GM19468 (cell line): ENCODE results near the gene CEP126.

Experiments used
- ATAC-seq: cut with Tn5 transposase; IDR thresholded peaks from one replicate; pipeline ENCODE4 v1.9.1; 2021; ENCODE audit warnings: mild to moderate bottlenecking, moderate library complexity, moderate number of reproducible peaks; ENCODE audit not compliant: unreplicated experiment; ENCODE audit errors: extremely low read depth

The CEP126 gene

GRCh38 chr11:101914738-101915426, at the start of gene CEP126:
Gene CEP126, plus strand, starts transcription at chr11:101915010. Its CDS starts 275 bp downstream, at chr11:101915285.
- ATAC-seq, result peak; percentile 99

GRCh38 chr11:101866619-101867491, 48.0 kb upstream of the CEP126 start:
- ATAC-seq, result no peak

GRCh38 chr11:101867951-101868350, 46.9 kb upstream of the CEP126 start:
- ATAC-seq, result no peak

- ATAC-seq, result no peak
Measured at GRCh38 chr11:101870510-101870909, 44.3 kb upstream of the CEP126 start.

GRCh38 chr11:101872171-101872882, 42.5 kb upstream of the CEP126 start:
- no peak for ATAC-seq

- ATAC-seq, result no peak
Measured at GRCh38 chr11:101880222-101880621, 34.6 kb upstream of the CEP126 start.

- no peak for ATAC-seq
Measured at GRCh38 chr11:101881586-101881985, 33.2 kb upstream of the CEP126 start.

GRCh38 chr11:101885631-101886030, 29.2 kb upstream of the CEP126 start:
- no peak for ATAC-seq

- no peak for ATAC-seq
Measured at GRCh38 chr11:101889767-101890166, 25.0 kb upstream of the CEP126 start.

- no peak for ATAC-seq
Measured at GRCh38 chr11:101894505-101894904, 20.3 kb upstream of the CEP126 start.

GRCh38 chr11:101907815-101908214, 7.0 kb upstream of the CEP126 start:
- ATAC-seq, result no peak

GRCh38 chr11:101909087-101909486, 5.7 kb upstream of the CEP126 start:
- ATAC-seq, result no peak

GRCh38 chr11:101912823-101913284, 2.0 kb upstream of the CEP126 start:
- no peak for ATAC-seq

- no peak for ATAC-seq
Measured at GRCh38 chr11:101913656-101914055, 1.2 kb upstream of the CEP126 start.

- ATAC-seq, result no peak
Measured at GRCh38 chr11:101914341-101914737, 471 bp upstream of the CEP126 start.

GRCh38 chr11:101915791-101916291, 1.0 kb downstream of the CEP126 start:
- ATAC-seq, result peak; percentile 41

- ATAC-seq, result no peak
Measured at GRCh38 chr11:101916422-101916821, 1.6 kb downstream of the CEP126 start, which contains the start of gene ANGPTL5. Gene ANGPTL5, minus strand, starts transcription at chr11:101916522. Its CDS starts 8,613 bp downstream, at chr11:101907909.

GRCh38 chr11:101917226-101917625, 2.4 kb downstream of the CEP126 start:
- ATAC-seq, result no peak

- no peak for ATAC-seq
Measured at GRCh38 chr11:101920992-101921391, 6.2 kb downstream of the CEP126 start.

GRCh38 chr11:101923554-101923953, 8.7 kb downstream of the CEP126 start:
- ATAC-seq, result no peak
